ENCODE data around the gene RIC1.

- no peak for TF ChIP-seq CTCF (IDR thresholded peaks at IDR 0.05)
- TF ChIP-seq POLR2A (IDR thresholded peaks at IDR 0.05) = no peak
- no peak for TF ChIP-seq POLR2AphosphoS5 (IDR thresholded peaks at IDR 0.05)
Measured at GRCh38 chr9:5805478-5805877, 176.6 kb downstream of the RIC1 start.

Data from breast epithelium (tissue), 3 donors.